RCC 7860 (cell line): ENCODE data around the gene MYOCD.
"Not testable (repeated sequence)": the region's sequence is repeated elsewhere in the genome, so short reads cannot be mapped to it uniquely, and the experiment has no call there.

ENCODE experiments used
- DNase-seq: peaks from one replicate; pipeline ENCODE4 v3.0.0-alpha.2; 2015; ENCODE audit warnings: low spot score
- FAIRE-seq: peaks from 2 replicates; lab custom pipeline; 2012; peaks lifted over from hg19 to GRCh38; lab: Jason Lieb, UNC

The MYOCD gene, protein sequence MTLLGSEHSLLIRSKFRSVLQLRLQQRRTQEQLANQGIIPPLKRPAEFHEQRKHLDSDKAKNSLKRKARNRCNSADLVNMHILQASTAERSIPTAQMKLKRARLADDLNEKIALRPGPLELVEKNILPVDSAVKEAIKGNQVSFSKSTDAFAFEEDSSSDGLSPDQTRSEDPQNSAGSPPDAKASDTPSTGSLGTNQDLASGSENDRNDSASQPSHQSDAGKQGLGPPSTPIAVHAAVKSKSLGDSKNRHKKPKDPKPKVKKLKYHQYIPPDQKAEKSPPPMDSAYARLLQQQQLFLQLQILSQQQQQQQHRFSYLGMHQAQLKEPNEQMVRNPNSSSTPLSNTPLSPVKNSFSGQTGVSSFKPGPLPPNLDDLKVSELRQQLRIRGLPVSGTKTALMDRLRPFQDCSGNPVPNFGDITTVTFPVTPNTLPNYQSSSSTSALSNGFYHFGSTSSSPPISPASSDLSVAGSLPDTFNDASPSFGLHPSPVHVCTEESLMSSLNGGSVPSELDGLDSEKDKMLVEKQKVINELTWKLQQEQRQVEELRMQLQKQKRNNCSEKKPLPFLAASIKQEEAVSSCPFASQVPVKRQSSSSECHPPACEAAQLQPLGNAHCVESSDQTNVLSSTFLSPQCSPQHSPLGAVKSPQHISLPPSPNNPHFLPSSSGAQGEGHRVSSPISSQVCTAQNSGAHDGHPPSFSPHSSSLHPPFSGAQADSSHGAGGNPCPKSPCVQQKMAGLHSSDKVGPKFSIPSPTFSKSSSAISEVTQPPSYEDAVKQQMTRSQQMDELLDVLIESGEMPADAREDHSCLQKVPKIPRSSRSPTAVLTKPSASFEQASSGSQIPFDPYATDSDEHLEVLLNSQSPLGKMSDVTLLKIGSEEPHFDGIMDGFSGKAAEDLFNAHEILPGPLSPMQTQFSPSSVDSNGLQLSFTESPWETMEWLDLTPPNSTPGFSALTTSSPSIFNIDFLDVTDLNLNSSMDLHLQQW

DNA sequence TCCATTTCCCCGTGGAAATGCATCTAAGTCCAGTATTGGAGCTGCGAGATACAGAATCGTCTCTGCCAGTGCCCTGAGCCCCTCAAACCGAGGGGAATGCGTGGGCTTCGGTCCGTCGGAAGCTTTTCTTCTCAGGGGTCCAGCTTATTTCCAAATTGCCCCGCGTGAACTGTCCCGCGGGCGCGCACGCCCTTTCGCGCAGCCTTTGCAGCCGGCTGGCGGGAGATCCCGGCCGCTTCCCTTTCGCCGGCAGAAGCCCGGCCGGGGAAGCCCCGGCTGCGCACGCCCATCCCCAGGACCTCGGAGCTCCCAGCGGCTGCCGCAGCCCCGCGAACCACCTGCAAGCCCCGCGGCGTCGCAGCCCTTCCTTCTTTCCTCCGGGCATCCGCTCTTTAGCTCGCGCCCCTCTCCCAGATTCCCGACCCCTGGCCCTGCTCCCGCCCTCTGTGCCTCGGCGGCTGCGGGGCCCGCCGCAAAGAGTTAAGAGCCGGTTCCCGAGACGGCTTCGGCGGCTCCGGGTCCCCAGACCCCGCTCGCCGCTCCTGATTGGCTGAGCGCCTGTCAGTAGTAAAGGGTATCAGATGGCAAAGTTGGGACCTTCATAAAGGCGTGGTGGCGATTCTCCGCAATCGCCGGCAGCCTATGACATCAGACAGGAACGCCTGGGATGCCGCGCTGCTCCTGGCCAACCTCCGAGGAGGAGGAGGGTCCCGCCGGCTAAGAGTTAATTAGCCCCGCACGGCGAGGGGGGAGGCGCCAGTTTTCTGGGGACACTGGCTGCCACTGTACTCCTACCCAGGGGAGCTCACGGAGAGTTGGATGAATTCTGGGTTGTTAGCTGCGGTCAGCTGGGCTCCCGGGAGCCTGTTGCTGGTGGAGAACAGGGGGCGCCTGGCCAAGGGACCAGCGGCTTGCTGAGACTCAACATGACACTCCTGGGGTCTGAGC is at the start of gene MYOCD:
Gene MYOCD, plus strand, starts transcription at position 628 of the 948 bp plus-strand sequence. Its CDS starts 299 bp downstream, at position 927.
- no peak for FAIRE-seq
- DNase-seq: no peak

DNA sequence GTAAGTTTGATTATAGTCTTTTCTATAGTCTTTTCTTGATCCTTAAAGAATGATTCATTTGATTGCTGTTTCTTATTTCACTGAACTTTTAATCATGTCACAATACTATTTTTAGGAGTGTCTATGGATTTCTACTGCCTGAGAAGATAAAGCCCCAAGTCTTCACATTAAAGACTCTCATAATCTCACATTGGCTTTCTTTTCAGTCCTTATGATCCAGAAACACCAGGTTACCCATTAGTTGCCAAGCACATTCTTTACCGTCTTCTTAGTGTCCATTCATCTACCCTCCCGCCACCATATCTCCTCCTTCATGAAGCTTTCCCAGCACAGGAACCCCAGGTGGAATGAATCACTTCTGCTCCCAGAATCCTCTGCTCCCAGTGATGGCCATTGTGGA is 49.5 kb upstream of the MYOCD start:
- FAIRE-seq: no peak
- DNase-seq: no peak

DNA sequence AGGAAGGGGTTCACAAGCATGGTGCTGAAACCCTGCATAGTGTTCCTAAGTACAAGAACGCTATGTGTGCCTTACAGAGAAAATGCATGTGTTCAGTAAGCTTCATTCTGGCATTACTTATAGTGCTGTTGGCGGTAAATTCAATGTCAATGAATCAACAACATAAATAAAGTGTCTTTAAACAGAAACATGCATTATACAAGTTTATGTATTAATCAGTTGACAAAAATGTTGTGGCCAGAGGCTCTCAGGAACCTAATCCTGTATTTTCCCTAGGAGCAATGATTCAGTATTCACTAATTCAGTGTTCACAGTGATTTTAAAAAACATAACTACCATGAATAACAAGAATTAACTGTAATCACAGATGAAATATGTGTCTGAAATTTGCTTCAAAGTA is 47.1 kb upstream of the MYOCD start:
- FAIRE-seq: no peak
- no peak for DNase-seq

DNA sequence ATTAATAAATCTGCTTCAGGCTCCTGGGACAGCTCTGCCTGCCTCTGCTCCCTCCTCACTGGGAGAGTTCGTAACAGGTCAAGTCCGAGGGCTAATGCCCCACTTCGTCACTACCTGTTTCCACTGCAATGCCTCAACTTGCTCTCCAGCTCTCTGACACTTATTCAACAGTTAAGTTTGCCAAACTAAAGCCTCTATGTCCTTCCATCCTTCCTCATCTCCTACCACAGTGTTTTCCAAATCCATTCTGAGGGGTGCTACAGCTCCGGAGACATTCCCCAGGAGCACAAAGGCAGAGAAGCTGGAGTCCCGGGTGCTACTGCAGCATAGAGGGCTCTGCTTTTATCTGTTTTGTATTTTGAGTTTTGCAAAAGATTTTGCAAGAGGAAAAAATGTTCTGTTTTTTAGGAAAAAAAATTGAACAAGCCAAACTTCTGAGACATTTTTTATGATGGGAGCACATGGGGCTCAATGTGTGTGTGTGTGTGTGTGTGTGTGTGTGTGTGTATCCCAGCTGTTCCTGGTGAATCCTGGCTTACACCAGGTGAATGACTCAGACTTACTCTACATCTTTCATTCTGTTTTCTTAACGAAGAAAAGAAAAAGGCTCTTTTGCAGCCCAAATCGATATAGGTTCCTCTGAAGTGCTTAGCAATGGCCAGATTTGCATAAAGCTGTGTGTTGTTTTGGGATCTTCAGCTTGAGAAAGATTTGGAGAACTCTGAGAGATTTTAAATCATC is 46.1 kb upstream of the MYOCD start:
- FAIRE-seq: no peak
- DNase-seq: no peak

DNA sequence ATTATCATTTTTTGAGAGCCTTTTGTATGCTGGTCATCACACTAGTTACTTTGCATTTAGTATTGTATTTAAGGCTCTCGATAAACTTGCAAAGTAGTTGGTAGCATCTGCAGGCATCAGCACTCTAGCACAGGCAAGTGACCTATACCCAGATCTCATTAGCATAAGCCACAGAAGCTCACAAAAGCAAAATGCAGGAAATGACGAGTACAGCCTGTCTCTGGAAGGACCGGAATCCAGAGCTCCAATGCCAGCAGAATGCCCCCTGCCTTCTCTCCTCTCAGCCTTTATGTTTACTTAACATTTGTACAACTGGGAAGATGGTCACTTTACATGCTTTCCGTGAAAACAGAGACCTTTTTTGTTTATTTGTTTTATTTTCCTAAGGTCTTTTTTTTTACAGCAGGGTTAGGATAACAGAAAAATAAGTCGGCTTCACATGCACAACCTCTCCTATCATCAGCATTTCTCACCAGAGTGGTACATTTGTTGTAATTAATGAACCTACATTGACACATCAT is 45.4 kb upstream of the MYOCD start:
- FAIRE-seq (no peak), DNase-seq (no peak)

DNA sequence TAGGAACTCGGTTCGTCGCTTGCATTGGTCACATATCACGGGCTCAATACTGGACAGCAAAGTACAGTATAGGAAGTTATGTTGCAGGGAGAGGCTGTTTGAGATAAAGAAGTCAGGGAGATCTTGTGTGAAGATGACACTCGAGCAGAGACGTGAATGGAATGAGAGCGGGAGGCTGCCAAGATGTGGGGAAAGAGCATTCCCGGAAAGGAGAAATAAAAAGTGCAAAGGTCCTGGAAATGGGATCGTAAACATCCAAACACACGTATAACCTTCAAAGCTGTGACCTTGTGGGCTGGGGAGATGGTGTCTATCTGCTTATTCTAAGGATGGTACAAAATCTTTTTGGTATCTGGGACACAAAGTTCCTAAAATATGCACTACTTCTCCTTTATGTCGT is 43.0 kb upstream of the MYOCD start:
- DNase-seq (no peak), FAIRE-seq (no peak)

DNA sequence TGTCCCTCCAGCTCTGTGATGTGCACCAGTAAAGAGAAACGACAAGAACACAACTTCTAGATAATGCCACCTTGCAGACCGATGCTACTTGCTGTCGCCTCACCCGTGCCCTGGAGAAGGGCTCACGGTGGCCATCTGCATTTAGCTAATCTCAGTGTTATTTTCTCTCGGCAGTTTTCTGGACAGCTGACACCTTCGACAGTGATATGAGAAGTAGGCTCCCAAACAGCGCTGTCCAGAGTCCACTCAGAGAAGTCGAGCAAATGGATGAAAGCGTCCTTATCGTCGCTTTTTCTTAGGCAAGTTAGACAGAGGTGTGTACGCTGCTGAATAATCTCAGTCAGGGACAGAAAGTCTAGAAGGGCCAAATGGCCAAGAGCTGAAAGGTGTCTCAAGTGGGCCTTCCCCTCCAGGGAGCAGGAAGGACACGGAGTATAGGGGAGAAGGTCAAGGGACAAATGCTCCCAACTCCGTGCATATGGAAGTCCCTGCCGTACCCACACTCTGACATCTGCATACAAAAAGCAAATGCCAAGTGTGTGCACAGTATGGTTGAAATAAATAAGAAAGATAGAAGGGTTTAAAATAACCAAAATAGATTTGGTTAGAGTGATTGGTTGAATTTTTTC is 42.4 kb upstream of the MYOCD start:
- no peak for FAIRE-seq
- no peak for DNase-seq

DNA sequence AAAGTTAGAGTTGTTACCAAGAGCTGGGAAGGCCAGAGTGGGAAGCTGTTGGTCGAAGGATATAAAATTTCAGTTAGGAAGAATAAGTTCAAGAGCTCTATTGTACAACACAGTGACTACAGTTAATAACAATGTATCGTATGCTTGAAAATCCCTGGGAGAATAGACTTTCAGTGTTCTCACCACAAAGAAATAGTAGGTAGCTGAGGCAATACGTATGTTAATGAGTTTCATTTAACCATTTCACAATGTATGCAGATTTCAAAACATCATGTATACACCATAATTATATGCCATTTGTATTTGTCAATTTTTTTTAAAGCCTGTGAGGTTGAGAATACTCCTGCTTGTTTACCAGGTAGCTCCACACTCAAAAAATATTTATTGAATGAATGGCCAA is 41.5 kb upstream of the MYOCD start:
- FAIRE-seq (no peak), DNase-seq (no peak)

DNA sequence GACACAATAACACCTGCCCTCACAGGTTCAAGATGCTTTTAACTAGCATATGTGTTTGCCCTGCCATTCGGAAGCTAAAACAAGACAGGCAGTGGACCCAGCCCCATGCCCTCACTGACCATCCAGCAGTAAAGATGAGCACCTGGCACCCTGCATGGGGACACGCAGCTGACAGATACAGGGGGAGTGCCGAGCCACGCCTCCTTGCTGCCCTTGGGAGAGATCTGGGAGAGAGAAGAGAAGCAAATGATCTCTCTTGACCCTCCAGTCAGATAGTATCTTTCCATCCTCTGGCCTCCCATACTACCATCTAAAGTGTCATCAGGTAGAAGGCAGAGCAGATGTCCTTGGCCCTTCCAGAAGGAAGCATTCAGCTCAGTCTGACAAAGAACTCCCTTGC is 40.6 kb upstream of the MYOCD start:
- FAIRE-seq: no peak
- DNase-seq: no peak

DNA sequence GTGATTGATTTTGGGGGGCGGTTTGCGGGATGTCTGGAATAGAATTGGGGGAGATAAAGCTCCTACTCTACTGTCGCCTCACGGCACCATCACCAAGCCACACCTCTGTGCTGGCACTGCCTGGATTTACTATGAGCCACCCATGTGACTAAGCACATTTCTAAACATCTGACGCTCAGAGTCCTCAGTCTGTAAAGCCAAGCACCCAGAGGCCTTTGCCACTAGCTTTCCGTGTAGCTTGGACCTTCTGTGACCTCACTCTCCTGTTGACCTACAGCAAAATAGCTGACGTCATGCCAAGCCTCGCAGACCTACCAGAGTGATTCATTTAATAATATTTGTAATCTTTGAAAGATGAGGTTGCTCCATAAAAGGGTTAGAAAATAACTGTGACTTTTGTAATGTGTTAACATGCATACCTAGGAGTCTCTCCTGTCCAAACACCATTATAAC is 38.5 kb upstream of the MYOCD start:
- FAIRE-seq (no peak), DNase-seq (peak; percentile 35)

DNA sequence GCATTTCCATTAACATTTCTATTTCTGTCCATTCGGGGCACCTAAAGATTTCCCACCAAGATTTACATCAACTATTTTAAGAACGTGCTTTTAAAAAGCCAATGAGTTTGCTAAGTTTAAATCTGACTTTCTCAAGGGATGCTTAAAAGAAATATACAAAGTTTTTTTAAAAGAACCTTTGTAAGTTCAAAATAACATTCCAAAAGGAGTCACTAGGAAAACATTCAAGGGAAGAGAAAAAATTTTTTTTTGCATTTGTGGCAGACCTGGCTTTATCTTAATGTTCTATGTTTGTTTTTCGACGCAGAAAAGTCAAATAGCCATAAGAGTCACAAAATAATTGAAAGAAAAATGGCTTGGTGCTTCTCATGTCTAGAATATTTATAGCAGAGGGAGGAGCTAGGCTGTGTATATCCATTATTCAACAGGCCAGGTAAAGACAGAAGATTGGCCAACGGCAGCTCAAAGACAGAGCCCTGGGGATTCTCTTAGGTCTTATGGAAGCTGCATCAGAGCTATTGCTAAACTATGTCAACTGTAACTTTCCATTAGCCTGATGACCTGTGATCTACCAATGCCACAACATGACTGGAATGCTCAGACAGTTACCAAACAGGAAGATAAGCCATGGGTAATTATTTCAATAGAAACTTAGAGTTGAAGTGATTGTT is 37.8 kb upstream of the MYOCD start:
- FAIRE-seq (no peak), DNase-seq (no peak)

DNA sequence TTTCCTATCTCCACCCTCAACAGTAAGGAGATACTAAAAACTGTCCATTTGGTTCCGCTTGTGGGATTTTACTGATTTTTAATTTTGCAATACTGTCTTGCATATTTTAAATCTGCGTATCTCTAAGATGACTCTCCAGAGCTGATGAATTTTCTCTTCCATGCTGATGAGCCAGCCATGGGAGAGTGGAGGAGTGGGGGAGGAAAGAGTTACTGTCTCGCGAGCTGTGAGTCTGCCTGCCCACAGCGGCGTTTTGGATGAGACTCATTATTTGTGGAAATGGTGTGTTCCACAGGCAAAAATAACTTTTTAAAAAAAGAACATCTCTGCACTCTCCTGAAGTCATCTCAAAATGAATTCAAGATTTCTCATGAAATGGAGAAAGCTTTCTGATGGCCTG is 34.6 kb upstream of the MYOCD start:
- FAIRE-seq: no peak
- no peak for DNase-seq

DNA sequence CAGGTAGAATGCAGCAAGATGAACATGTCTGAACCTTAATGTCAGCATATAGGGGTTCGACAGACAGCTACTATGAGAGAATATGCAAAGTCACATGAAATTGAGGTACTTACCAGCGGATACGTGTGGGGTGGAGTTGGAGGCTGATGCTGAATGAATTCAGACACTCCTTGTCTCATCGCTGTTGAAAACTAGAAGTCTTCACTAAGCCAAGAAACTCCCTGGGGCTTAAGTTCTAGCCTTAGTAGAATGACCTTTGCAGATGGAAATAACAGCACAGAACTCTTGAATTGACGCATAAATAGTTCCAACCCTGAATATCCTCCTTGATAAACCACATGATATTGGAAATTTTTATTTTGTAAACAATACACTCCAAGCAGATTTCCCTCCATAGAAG is 32.9 kb upstream of the MYOCD start:
- DNase-seq (no peak), FAIRE-seq (no peak)

DNA sequence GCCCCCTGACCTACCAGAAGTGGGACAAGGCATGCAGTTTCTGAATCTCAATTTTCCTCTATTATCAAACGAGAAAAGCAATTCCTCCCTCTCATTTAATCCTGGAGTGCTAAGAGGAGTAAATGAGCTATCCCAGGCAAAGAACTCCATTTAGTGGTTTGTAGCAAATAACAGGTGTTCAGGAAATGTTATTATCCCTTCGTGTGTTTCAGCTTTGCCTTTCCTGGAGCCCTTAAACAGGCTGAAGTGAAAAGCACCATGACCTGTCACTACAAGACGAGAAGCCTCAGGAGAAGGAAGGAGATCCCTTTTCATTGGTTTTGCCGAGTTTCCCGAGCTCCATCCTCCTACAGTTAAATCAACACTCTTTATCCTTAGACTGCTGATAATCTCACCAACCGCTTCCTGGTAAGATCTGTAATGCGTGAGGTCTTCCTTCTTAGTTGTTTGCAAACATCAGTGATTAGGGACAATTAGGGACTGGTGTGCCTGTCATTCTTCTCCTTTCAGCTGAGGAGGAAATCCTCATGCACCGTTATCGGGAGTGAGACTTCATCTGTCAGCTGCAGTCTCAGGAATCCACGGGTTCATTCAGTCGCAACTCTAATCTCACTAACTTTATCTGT is 30.8 kb upstream of the MYOCD start:
- no peak for FAIRE-seq
- no peak for DNase-seq

DNA sequence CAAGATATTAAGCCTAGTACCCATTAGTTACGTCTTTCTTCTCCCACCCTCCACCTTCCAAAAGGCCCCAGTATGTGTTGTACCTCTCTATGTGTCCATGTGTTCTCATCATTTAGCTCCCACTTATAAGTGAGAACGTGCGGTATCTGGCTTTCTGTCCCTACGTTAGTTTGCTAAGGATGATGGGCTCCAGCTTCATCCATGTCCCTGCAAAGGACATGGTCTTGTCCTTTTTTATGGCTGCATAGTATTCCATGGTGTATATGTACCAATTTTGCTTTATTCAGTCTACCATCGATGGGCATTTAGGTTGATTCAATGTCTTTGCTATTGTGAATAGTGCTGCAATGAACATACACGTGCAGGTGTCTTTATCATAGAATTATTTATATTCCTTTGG is 29.7 kb upstream of the MYOCD start:
- DNase-seq, FAIRE-seq: not testable (repeated sequence)

DNA sequence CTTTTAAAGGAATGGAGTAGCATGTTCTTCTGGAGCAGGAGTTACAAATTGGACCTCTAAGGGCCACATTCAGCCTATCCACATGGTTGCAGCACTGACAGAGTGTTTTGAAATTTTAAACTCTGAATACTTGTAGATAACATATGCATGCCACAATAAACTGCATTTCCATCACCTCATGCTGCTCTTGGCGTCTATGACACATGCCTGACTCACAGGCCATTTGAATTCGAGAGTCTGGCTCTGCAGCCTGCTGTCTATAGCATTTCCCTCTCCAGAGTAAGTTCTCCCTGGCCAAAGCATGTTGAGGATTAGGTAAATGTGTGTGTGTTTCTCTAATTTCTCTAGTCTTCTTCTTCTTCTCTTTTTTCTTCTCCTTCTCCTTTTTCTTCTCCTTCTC is 28.7 kb upstream of the MYOCD start:
- peak; percentile 8 for DNase-seq

DNA sequence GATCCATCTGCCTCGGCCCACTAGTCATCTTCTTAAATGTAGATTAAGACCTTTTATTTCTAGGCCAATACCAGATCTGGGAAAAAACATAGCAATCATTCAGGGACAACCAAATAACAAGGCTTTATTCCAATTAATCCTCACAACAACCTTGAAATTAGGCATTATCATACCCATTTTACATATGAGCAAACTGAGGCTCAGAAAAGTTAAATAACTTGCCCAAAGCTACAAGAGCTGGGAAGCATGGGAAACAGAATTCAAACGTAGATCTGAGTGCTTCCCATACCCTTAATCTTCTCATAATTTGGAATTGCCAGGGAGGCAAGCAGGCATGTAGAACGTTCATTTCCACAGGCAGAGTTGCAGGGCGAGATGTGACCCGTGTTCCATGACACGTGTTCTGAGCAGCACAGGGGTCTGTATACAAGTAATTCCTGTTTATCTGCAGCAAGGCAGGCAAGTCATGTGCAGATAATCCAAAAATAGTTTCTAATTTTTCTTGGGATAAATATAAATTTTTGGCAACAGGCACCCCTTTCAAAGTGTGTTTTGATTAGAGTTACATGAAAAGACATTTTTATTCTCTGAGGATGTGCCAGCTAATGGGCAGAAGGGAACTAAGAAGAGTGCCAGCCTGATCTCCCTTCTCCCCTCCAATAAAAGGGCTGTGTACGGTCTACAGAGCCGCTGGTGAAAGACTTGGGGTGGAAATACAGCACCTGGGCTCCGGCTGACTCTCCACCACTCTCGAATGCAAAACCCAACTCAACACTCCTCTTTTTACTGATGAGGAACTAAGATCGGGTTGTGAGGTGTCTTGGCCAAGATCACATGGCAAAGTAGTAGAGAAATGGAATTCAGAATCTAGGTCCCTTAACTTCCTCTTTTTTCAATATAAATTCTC is 27.7 kb upstream of the MYOCD start:
- DNase-seq: no peak

More for the DNA sequence above, 28.7 kb upstream of the MYOCD start:
- no peak for FAIRE-seq

More for the DNA sequence above, 27.7 kb upstream of the MYOCD start:
- no peak for FAIRE-seq
